ENCODE data around the gene CLHC1. TPM values are rescaled to one million over a fixed set of nuclear protein-coding genes. Genes with fewer than 3 reads are reported as not detected.
"Not testable (repeated sequence)": the region's sequence is repeated elsewhere in the genome, so short reads cannot be mapped to it uniquely, and the experiment has no call there.

Gene CLHC1
- 10 to 100 TPM in 1 of 4 donors, 1 to 10 TPM in 3; 3.2 to 16.2 (median 3.5) TPM for polyA plus RNA-seq
- long read RNA-seq, donor 1: 0 reads
- long read RNA-seq, donor 2: 0 reads
- long read RNA-seq, donor 3, partial matches to known transcripts: 2,847 of 5,775 reads
- long read RNA-seq, donor 3, other reads (novel, unspliced or antisense): 2,928 of 5,775 reads
- long read RNA-seq, donor 4: 0 reads
- long read RNA-seq, donor 5, partial matches to known transcripts: 1,409 of 2,421 reads
- long read RNA-seq, donor 5, other reads (novel, unspliced or antisense): 1,012 of 2,421 reads
- long read RNA-seq, donor 6, partial matches to known transcripts: 2,219 of 5,333 reads
- long read RNA-seq, donor 6, other reads (novel, unspliced or antisense): 3,114 of 5,333 reads
- long read RNA-seq, donor 7: 0 reads
- long read RNA-seq, donor 8: 0 reads
- long read RNA-seq, donor 9, partial matches to known transcripts: 833 of 1,760 reads
- long read RNA-seq, donor 9, other reads (novel, unspliced or antisense): 927 of 1,760 reads
- long read RNA-seq, donor 10, partial matches to known transcripts: 2,787 of 6,642 reads
- long read RNA-seq, donor 10, other reads (novel, unspliced or antisense): 3,855 of 6,642 reads

DNA sequence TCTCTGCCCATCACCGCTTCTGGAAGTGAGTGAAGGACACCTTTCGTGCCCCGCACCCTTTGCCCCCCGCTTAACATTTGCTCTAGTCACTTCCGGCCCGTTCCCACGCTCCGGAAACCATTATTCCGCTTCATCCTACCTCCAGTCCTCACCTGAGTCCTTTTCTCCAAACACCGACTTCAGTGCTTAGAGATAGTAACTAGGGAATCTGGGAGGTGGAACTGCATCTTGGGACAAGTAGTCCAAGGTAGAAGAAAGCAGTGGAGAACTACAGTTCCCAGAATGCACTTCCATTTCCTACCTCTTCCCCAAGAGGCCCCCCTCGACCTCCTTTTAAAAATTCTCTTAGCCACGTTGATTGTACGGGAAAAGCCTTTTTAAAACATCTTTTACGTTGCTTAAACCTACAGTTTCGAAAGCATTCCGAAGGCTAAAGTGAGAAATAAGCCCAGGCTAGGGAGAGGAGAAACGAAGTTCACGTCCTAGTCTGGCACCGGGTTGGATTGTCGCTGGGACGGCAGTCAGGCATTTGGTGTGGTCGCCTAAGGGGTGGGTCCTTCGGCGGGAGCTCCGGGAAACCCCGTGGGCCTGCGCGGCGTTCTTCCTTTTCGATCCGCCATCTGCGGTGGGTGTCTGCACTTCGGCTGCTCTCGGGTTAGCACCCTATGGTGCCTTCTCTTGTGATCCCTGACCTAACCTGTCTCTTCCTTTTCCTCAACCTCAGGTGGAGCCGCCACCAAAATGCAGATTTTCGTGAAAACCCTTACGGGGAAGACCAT, at the start of gene CLHC1, which contains the start of gene RPS27A:
TSS of gene CLHC1 (minus strand) at position 210 of the 779 bp plus-strand sequence. CDS start 9,882 bp downstream, outside the sequence.
TSS of gene RPS27A (plus strand) at position 605 of the 779 bp plus-strand sequence. CDS start at position 742, 137 bp downstream.
- Histone ChIP-seq H3K36me3 (ENCODE audit: control insufficient read depth in 3 of 3, insufficient read depth in 2 of 3, low read depth in 1 of 3, low read length in 3 of 3) (peaks cover 7 to 11% (median 9%) of the 10 kb centered on the region in 3 donors), H3K4me3 (ENCODE audit: low read depth in 1 of 3, low read length in 3 of 3) (peak within 1 kb of the TSS; percentile 78 to 87 (median 84)), H3K27me3 (ENCODE audit: control insufficient read depth in 3 of 3, insufficient read depth in 3 of 3, low read length in 3 of 3) (no peaks in the 10 kb centered on the region), H3K27ac (ENCODE audit: low read depth in 1 of 3, low read length in 2 of 3) (peak within 1 kb of the TSS; percentile 75 to 92 (median 89)), H3K9me3 (ENCODE audit: control insufficient read depth in 2 of 2, insufficient read depth in 1 of 2, low read depth in 1 of 2, low read length in 1 of 2) (no peaks in the 10 kb centered on the region), H3K4me1 (ENCODE audit: control insufficient read depth in 3 of 3, insufficient read depth in 2 of 3, low read depth in 1 of 3, low read length in 2 of 3) (peaks cover 3 to 9% (median 5%) of the 10 kb centered on the region in 3 donors)
- DNase-seq (peak; percentile 98), FAIRE-seq (no peak)
- WGBS, 3 donors: 0% methylated on average over 37 of the region's 37 CpGs

- DNase-seq; H3K4me1 ChIP-seq (ENCODE audit: control insufficient read depth in 3 of 3, insufficient read depth in 2 of 3, low read depth in 1 of 3, low read length in 2 of 3); H3K36me3 ChIP-seq (ENCODE audit: control insufficient read depth in 3 of 3, insufficient read depth in 2 of 3, low read depth in 1 of 3, low read length in 3 of 3); FAIRE-seq; H3K27ac ChIP-seq (ENCODE audit: low read depth in 1 of 3, low read length in 2 of 3); H3K9me3 ChIP-seq (ENCODE audit: control insufficient read depth in 2 of 2, insufficient read depth in 1 of 2, low read depth in 1 of 2, low read length in 1 of 2); H3K4me3 ChIP-seq (ENCODE audit: low read depth in 1 of 3, low read length in 3 of 3); H3K27me3 ChIP-seq (ENCODE audit: control insufficient read depth in 3 of 3, insufficient read depth in 3 of 3, low read length in 3 of 3): not testable (repeated sequence)
- WGBS, 3 donors: 81 to 82% (median 82%) methylated on average over 5 of the region's 5 CpGs
These were observed 48.9 kb upstream of the CLHC1 start for GRCh38 chr2:55280851-55281546.

GRCh38 chr2:55279859-55280424, 47.8 kb upstream of the CLHC1 start:
- not testable (repeated sequence) for H3K27me3 ChIP-seq (ENCODE audit: control insufficient read depth in 3 of 3, insufficient read depth in 3 of 3, low read length in 3 of 3); FAIRE-seq; H3K9me3 ChIP-seq (ENCODE audit: control insufficient read depth in 2 of 2, insufficient read depth in 1 of 2, low read depth in 1 of 2, low read length in 1 of 2); H3K36me3 ChIP-seq (ENCODE audit: control insufficient read depth in 3 of 3, insufficient read depth in 2 of 3, low read depth in 1 of 3, low read length in 3 of 3); H3K27ac ChIP-seq (ENCODE audit: low read depth in 1 of 3, low read length in 2 of 3); H3K4me3 ChIP-seq (ENCODE audit: low read depth in 1 of 3, low read length in 3 of 3); H3K4me1 ChIP-seq (ENCODE audit: control insufficient read depth in 3 of 3, insufficient read depth in 2 of 3, low read depth in 1 of 3, low read length in 2 of 3)
- WGBS, 3 donors: 69 to 81% (median 76%) methylated on average over 6 to 7 of the region's 7 CpGs
- DNase-seq: peak in 1 of 2 donors; percentile 10

- not testable (repeated sequence) for H3K27ac ChIP-seq (ENCODE audit: low read depth in 1 of 3, low read length in 2 of 3); DNase-seq; H3K9me3 ChIP-seq (ENCODE audit: control insufficient read depth in 2 of 2, insufficient read depth in 1 of 2, low read depth in 1 of 2, low read length in 1 of 2); H3K36me3 ChIP-seq (ENCODE audit: control insufficient read depth in 3 of 3, insufficient read depth in 2 of 3, low read depth in 1 of 3, low read length in 3 of 3); FAIRE-seq; H3K4me1 ChIP-seq (ENCODE audit: control insufficient read depth in 3 of 3, insufficient read depth in 2 of 3, low read depth in 1 of 3, low read length in 2 of 3); H3K4me3 ChIP-seq (ENCODE audit: low read depth in 1 of 3, low read length in 3 of 3); H3K27me3 ChIP-seq (ENCODE audit: control insufficient read depth in 3 of 3, insufficient read depth in 3 of 3, low read length in 3 of 3)
- 62 to 88% (median 84%) methylated on average over 10 of the region's 10 CpGs for whole genome bisulfite sequencing, 3 donors
These were observed 47.2 kb upstream of the CLHC1 start for GRCh38 chr2:55279214-55279835.

DNA sequence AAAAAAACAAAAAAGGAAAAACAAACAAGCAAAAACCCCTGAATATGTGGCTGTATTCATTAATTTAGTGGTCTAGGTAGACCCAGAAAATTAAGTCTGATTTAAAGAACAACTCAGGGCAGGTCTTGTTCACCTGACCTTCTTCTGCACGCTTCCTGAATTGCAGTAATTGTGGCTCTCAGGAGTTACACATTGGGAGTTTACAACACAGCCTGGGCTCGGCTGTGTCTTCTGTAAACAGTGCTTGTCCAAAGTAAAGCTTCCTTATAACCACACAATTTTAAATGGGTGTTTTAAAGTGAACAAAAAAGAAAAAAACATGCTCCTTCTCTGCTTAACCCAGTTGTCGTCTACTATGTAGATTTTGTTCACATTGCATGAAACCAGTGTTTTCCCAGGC, 45.2 kb upstream of the CLHC1 start:
- no peak overlapping the region for H3K4me3 ChIP-seq (ENCODE audit: low read depth in 1 of 3, low read length in 3 of 3)
- FAIRE-seq (no peak), DNase-seq (peak in 1 of 2 donors; percentile 26)
- no peak overlapping the region for H3K27ac ChIP-seq (ENCODE audit: low read depth in 1 of 3, low read length in 2 of 3)
- H3K9me3 ChIP-seq (ENCODE audit: control insufficient read depth in 2 of 2, insufficient read depth in 1 of 2, low read depth in 1 of 2, low read length in 1 of 2): no peaks in the 10 kb centered on the region
- 55 to 58% (median 58%) methylated on average over 3 of the region's 3 CpGs for WGBS, 3 donors
- no peaks in the 10 kb centered on the region for H3K36me3 ChIP-seq (ENCODE audit: control insufficient read depth in 3 of 3, insufficient read depth in 2 of 3, low read depth in 1 of 3, low read length in 3 of 3)
- no peaks in the 10 kb centered on the region for H3K27me3 ChIP-seq (ENCODE audit: control insufficient read depth in 3 of 3, insufficient read depth in 3 of 3, low read length in 3 of 3)
- no peaks in the 10 kb centered on the region for H3K4me1 ChIP-seq (ENCODE audit: control insufficient read depth in 3 of 3, insufficient read depth in 2 of 3, low read depth in 1 of 3, low read length in 2 of 3)

DNA sequence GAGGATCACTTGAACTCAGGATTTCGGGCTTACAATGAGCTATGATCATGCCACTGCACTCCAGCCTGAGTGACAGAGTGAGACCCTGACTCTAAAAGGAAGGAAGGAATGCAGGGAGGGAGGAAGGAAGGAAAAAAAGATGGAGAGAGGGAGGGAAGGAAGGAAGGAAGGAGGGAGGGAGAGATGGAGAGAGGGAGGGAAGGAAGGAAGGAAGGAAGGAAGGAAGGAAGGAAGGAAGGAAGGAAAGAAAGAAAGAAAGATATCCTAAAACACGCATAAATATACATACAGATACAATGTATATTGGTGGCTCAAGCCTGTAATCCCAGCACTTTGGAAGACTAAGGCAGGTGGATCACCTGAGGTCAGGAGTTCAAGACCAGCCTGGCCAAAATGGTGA, 42.3 kb upstream of the CLHC1 start:
- not testable (repeated sequence) for H3K9me3 ChIP-seq (ENCODE audit: control insufficient read depth in 2 of 2, insufficient read depth in 1 of 2, low read depth in 1 of 2, low read length in 1 of 2); H3K4me1 ChIP-seq (ENCODE audit: control insufficient read depth in 3 of 3, insufficient read depth in 2 of 3, low read depth in 1 of 3, low read length in 2 of 3); H3K36me3 ChIP-seq (ENCODE audit: control insufficient read depth in 3 of 3, insufficient read depth in 2 of 3, low read depth in 1 of 3, low read length in 3 of 3); H3K4me3 ChIP-seq (ENCODE audit: low read depth in 1 of 3, low read length in 3 of 3); H3K27me3 ChIP-seq (ENCODE audit: control insufficient read depth in 3 of 3, insufficient read depth in 3 of 3, low read length in 3 of 3); H3K27ac ChIP-seq (ENCODE audit: low read depth in 1 of 3, low read length in 2 of 3); FAIRE-seq; DNase-seq
- WGBS, 3 donors: 86 to 94% (median 91%) methylated on average over 2 of the region's 2 CpGs

DNA sequence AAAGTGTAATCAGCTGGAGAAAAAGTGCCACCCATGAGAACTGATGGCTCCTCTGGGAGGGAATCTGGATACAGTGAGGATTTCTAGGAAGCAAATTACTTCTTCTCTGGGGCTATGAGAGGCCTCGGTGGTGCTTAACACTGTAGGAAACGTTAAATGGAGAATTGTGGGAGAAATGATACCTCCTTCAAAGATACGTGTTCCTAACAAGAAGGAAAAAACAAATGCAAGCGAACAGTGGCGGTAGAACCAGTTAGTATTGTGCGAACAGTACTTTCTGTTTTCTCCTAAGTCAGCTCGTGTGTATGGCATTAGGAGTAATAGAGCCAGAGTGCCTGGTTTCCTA, 37.5 kb upstream of the CLHC1 start:
- Histone ChIP-seq H3K4me3 (ENCODE audit: low read depth in 1 of 3, low read length in 3 of 3) (peak overlapping the region in 2 of 3 donors; percentile 72 to 73), H3K36me3 (ENCODE audit: control insufficient read depth in 3 of 3, insufficient read depth in 2 of 3, low read depth in 1 of 3, low read length in 3 of 3) (peaks cover 0 to 20% (median 0%) of the 10 kb centered on the region in 3 donors), H3K4me1 (ENCODE audit: control insufficient read depth in 3 of 3, insufficient read depth in 2 of 3, low read depth in 1 of 3, low read length in 2 of 3) (peaks cover 0 to 4% (median 4%) of the 10 kb centered on the region in 3 donors), H3K27me3 (ENCODE audit: control insufficient read depth in 3 of 3, insufficient read depth in 3 of 3, low read length in 3 of 3) (no peaks in the 10 kb centered on the region), H3K9me3 (ENCODE audit: control insufficient read depth in 2 of 2, insufficient read depth in 1 of 2, low read depth in 1 of 2, low read length in 1 of 2) (no peaks in the 10 kb centered on the region), H3K27ac (ENCODE audit: low read depth in 1 of 3, low read length in 2 of 3) (peak overlapping the region; percentile 6 to 77 (median 61))
- FAIRE-seq (no peak), DNase-seq (peak; percentile 37 to 48)
- WGBS, 3 donors: 15 to 33% (median 27%) methylated on average over 7 of the region's 7 CpGs
